Measurements from ENCODE around the gene OXCT1. TPM values are rescaled to one million over a fixed set of nuclear protein-coding genes. Genes with fewer than 3 reads are reported as not detected.

The OXCT1 gene
- total and polyA plus RNA-seq, 9 of the 15 experiments (the other 6 are each of a cell fraction or from before 2014, with no cell fraction given): 24.7 to 61.2 (median 41.9) TPM

GRCh38 chr5:41871852-41872251 is 1.6 kb upstream of the OXCT1 start (continued):
- TF ChIP-seq REST (IDR thresholded peaks at IDR 0.05; ENCODE audit: borderline replicate concordance) (no peak), REST (CRISPR knock-in tag; IDR thresholded peaks at IDR 0.05; ENCODE audit: low read depth) (no peak), ZNF316 (IDR thresholded peaks at IDR 0.05) (no peak)

Data from K562 (cell line).